GM12872 (cell line): ENCODE measurements around the gene PEX19.

ENCODE experiments used
- CTCF ChIP-seq: IDR thresholded peaks from 3 replicates; pipeline ENCODE4 v1.5.1; 2011; ENCODE audit warnings: low read depth, mild to moderate bottlenecking, low read length, moderate library complexity; ENCODE audit not compliant: insufficient read depth

PEX19 gene

GRCh38 chr1:160315359-160315758 lies 30.4 kb upstream of the PEX19 start:
- TF ChIP-seq CTCF = no peak

GRCh38 chr1:160309571-160309970 lies 24.6 kb upstream of the PEX19 start:
- no peak for TF ChIP-seq CTCF

GRCh38 chr1:160309185-160309557 lies 24.2 kb upstream of the PEX19 start:
- TF ChIP-seq CTCF = no peak

GRCh38 chr1:160308451-160309184 lies 23.7 kb upstream of the PEX19 start:
- TF ChIP-seq CTCF = no peak

- no peak for TF ChIP-seq CTCF
These were observed 22.3 kb upstream of the PEX19 start for GRCh38 chr1:160307118-160307791.

- TF ChIP-seq CTCF = no peak
These were observed 15.2 kb upstream of the PEX19 start for GRCh38 chr1:160300173-160300572.

GRCh38 chr1:160296036-160296435 lies 11.1 kb upstream of the PEX19 start:
- no peak for TF ChIP-seq CTCF
